Stimulated activated effector memory CD8-positive, alpha-beta T cell treated with anti-CD3 and anti-CD28 coated beads, Interleukin-12 subunit alpha, Interleukin-12 subunit beta, amount 100 ng/mL, for 72 hours (primary cell): Measurements from ENCODE around the gene NOL6.
A peak's percentile ranks its signal among the peaks of the same experiment; 100 is the strongest.

ENCODE experiments used
- ATAC-seq: fragments of 150-1000 bp; cut with Tn5 transposase; 2 replicates; pipeline ENCODE4 v1.10.0; 2021
- DNase-seq, 2 donors: peaks; one replicate each; pipeline ENCODE4 v3.0.0; 2021 to 2022; ENCODE audit warnings: low spot score in 2 of 2
- H3K27ac Mint-ChIP-seq: one replicate; pipeline ENCODE4 v1.8.0; 2022; ENCODE audit warnings: mild to moderate bottlenecking, mixed read lengths
- H3K36me3 Mint-ChIP-seq: one replicate; pipeline ENCODE4 v1.8.0; 2022; ENCODE audit warnings: mild to moderate bottlenecking, mixed read lengths
- H3K4me1 Mint-ChIP-seq: one replicate; pipeline ENCODE4 v1.8.0; 2022; ENCODE audit warnings: mixed read lengths
- H3K4me3 Mint-ChIP-seq: one replicate; pipeline ENCODE4 v1.8.0; 2022; ENCODE audit warnings: mild to moderate bottlenecking, mixed read lengths
- H3K9me3 Mint-ChIP-seq: one replicate; pipeline ENCODE4 v1.8.0; 2022; ENCODE audit warnings: mixed read lengths

Gene NOL6

DNA sequence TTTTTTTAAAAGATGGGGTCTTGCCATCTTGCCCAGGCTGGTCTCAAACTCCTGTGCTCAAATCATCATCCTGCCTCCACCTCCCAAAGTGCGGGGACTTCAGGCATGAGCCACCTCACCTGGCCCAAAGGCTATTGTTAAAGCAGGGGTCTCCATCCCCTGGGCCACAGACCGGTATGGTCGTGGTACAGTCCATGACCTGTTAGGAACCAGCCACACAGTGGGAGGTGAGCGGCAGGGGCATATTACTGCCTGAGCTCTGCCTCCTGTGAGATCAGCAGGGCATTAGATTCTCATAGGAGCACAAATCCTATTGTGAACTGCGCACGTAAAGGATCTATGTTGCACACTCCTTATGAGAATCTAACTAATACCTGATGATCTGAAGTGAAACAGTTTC is 7.3 kb upstream of the NOL6 start:
- no peaks in the 10 kb centered on the region for H3K4me1 Mint-ChIP-seq
- no peak for DNase-seq
- H3K36me3 Mint-ChIP-seq, result peaks cover 7% of the 10 kb centered on the region
- H3K27ac Mint-ChIP-seq, result no peak overlapping the region
- no peak overlapping the region for H3K4me3 Mint-ChIP-seq
- ATAC-seq, result no peak
- H3K9me3 Mint-ChIP-seq, result no peaks in the 10 kb centered on the region

DNA sequence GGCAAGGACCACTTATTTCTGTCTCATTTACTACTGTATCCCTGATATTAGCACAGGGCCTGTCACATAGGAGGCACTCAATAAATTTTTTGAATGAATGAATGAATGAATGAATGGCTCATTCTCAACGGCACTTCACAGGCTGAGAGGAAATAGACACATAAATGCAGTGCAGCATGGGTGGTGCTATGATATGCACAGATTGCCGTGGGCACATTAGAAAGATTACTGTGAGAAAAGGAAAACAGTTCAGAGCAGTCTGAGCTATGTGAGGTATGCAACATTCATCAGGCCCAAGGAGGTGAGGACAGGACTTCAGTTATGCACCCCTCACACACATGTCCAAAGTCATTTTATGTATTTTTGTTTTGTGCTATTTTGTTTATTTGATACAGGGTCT is 6.4 kb upstream of the NOL6 start:
- H3K4me3 Mint-ChIP-seq, result no peak overlapping the region
- H3K9me3 Mint-ChIP-seq, result no peaks in the 10 kb centered on the region
- H3K36me3 Mint-ChIP-seq, result peaks cover 7% of the 10 kb centered on the region
- no peak overlapping the region for H3K27ac Mint-ChIP-seq
- H3K4me1 Mint-ChIP-seq, result no peaks in the 10 kb centered on the region
- DNase-seq (no peak), ATAC-seq (no peak)

DNA sequence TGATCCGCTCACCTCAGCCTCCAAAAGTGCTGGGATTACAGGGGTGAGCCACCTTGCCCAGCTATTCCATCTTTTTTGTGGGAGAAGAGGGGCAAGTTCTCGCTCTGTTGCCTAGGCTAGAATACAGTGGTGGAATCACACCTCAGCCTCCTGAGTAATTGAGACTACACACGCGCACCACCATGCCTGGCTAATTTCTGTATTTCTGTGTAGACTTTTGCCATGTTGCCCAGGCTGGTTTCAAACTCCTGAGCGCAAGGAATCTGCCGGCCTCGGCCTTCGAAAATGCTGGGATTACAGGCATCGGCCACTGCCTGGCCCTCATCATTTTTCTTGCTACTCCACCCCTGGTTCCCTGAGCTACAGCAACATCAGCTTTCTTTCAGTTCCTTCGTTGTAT is 2.8 kb upstream of the NOL6 start:
- DNase-seq, result no peak
- peaks cover 23% of the 10 kb centered on the region for H3K36me3 Mint-ChIP-seq
- no peak overlapping the region for H3K4me3 Mint-ChIP-seq
- no peak for ATAC-seq
- peaks cover 18% of the 10 kb centered on the region for H3K4me1 Mint-ChIP-seq
- H3K27ac Mint-ChIP-seq, result no peak overlapping the region
- no peaks in the 10 kb centered on the region for H3K9me3 Mint-ChIP-seq

DNA sequence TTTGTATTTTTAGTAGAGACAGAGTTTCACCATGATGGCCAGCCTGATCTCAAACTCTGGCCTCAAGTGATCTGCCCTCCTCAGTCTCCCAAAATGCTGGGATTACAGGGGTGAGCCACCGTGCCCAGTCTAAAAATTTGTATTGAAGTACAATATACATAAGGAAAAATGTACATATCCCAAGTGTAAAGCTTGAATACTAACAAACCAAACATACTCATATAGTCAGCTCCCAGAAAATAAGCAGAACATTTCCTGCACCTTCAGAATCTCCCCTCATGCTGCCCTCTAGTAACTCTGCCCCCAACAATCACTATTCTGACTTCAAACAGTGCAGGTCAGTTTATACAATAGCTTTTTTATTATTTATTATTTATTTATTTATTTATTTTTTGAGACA is 1.6 kb upstream of the NOL6 start:
- Mint-ChIP-seq H3K36me3 (peaks cover 34% of the 10 kb centered on the region), H3K4me1 (peaks cover 22% of the 10 kb centered on the region), H3K4me3 (peak overlapping the region; percentile 89), H3K27ac (no peak overlapping the region), H3K9me3 (no peaks in the 10 kb centered on the region)
- no peak for DNase-seq
- no peak for ATAC-seq

DNA sequence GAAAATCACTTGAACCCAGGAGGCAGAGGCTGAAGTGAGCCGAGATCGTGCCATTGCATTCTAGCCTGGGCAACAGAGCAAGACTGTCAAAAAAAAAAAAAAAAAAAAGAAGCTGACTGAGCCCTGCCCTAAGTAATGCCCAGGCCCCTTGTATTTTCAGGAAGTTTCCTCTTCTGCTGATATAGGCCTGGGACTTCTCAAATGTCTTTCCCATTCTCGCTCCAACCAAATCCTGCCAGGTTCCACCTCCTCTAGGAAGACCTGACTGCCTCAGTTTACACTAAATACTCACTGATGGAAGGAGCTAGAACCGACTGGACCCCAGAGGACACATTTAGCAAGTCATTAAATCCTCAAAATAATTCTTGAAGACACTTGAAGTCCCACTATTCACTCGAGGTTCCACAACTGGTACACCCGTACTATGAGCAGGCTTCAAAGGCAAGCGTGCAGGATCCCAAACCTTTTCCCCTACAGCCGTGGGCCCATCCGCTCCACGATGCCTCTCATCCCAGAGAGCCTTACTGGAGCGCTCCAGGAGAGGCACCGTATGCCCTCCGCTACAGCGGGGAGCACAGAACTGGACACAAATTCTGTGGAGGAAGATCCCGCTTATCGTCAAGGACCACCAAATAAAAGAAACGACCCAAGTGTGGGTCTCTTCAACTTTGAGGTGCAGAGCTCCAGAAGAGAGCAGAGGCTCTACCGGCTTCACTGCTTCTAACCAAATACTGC is 676 bp downstream of the NOL6 start:
- DNase-seq (no peak), ATAC-seq (no peak)
- Mint-ChIP-seq H3K27ac (peak overlapping the region; percentile 95), H3K36me3 (peaks cover 58% of the 10 kb centered on the region), H3K9me3 (no peaks in the 10 kb centered on the region), H3K4me1 (peaks cover 22% of the 10 kb centered on the region), H3K4me3 (peak overlapping the region; percentile 89)

DNA sequence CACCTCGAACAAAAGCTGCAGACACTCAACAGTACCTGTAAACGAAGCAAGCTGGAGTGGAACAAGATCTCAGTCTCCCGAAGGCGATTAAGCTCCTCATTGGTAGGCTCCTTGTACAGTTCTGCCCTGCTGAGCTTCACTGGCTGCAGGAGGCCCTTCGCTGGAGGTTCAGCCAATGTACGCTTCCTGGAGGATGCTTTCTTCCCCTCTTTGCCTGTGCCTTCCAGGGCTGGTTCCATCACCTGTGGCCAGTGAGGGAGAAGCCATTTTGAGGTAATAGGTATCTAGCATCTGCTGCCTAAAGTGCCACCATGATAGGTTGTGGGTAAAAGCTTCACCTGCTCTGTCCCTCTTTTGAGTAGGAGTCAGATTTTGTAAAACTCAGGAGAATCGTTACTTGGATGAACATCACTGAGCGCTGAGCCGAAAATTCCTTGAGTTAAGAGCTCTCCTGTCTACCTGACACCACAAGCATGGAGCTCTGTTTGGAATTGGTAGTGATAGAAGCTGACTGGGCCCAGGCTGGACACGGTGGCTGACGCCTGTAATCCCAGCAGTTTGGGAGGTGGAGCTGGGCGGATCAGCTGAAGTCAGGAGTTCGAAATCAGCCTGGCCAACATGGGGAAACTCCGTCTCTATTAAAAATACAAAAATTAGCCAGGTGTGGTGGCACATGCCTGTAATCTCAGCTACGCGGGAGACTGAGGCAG is 1.4 kb downstream of the NOL6 start:
- Mint-ChIP-seq H3K36me3 (peaks cover 65% of the 10 kb centered on the region), H3K4me3 (peak overlapping the region; percentile 89), H3K9me3 (no peaks in the 10 kb centered on the region), H3K27ac (peak overlapping the region; percentile 18), H3K4me1 (peaks cover 22% of the 10 kb centered on the region)
- DNase-seq (no peak), ATAC-seq (no peak)

DNA sequence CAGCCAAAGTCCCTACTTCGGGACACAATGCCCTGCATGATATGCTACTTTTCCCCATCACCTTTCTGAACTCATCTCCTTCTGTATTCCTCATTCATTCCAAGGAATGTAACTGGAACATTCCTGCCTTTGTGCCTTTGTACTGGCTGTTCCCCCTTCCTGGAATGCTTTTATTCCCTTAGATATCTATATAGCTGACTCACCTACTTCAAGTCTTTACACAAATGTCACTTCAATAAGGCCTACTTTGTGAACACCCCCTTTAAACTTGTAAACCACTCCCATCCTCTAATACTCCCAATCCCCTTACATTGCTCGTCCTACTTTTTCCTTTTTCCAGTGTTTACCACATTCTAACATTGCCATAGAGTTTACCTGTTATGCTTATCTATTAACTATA is 2.4 kb downstream of the NOL6 start:
- ATAC-seq, result no peak
- Mint-ChIP-seq H3K36me3 (peaks cover 68% of the 10 kb centered on the region), H3K4me3 (peak overlapping the region; percentile 89), H3K4me1 (peaks cover 22% of the 10 kb centered on the region), H3K27ac (peak overlapping the region; percentile 18), H3K9me3 (no peaks in the 10 kb centered on the region)
- DNase-seq, result no peak

DNA sequence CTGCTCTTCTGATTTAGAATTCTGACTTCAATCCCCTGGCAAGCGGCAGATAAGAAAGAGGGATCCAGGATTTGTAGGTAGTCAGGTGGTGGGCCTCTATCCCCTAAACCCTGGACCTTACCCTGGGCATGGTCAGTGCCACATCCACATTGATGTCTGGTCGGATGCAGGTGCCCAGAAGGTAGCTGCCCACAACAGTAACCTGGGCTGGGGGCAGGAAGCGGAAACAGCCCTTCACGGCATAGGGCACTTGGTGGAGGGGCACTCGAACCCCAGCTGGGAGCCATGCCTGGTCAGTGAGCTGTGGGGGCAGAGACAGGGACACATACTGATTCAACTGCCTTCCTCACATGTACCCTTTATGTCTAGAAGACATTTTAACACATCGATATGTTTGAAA is 3.8 kb downstream of the NOL6 start:
- no peak overlapping the region for H3K4me3 Mint-ChIP-seq
- H3K9me3 Mint-ChIP-seq, result no peaks in the 10 kb centered on the region
- H3K36me3 Mint-ChIP-seq, result peaks cover 82% of the 10 kb centered on the region
- no peak for DNase-seq
- peak overlapping the region; percentile 73 for H3K27ac Mint-ChIP-seq
- H3K4me1 Mint-ChIP-seq, result peaks cover 22% of the 10 kb centered on the region
- ATAC-seq, result no peak

DNA sequence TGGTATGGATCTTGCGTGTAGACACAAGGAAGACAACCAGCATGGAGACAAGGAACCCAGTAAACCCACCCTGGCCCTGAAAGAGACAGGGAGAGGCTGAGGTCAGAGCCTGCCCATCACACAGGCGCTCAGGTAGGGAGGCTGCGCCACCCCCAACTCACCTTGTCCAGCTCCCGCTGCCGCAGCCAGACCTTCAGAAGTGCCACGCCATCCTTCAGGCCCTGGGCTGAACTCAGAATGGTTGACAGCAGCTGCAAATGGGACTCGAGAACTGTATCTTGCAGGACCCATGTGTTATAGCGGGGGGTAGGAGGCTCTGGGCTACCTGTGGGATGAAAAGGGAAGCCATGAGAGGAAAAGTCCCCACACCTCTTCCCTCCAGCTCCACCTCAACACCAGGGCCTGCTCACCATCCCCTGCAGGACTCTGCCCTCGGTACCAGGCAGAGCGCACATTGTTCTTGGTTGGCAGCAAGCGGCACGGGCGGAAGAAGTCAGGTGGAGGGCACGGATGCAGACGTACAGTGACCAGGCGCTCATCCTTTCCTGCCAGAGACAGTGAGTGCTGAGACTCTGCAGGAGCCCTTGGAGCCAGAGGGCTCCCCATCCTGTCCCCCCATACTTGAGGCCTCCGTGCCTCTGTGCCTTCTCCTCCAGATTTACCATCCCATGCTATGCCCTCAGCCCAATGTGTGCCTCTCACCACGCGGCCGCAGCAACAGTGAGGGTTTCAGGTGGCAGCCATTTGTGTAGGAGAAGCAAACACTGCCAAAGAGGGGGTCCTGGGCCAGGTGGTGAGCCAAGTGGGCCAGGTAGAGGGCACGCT is 4.7 kb downstream of the NOL6 start:
- DNase-seq (no peak), ATAC-seq (no peak)
- Mint-ChIP-seq H3K4me1 (peaks cover 22% of the 10 kb centered on the region), H3K27ac (peak overlapping the region; percentile 73), H3K4me3 (no peak overlapping the region), H3K36me3 (peaks cover 89% of the 10 kb centered on the region), H3K9me3 (no peaks in the 10 kb centered on the region)

DNA sequence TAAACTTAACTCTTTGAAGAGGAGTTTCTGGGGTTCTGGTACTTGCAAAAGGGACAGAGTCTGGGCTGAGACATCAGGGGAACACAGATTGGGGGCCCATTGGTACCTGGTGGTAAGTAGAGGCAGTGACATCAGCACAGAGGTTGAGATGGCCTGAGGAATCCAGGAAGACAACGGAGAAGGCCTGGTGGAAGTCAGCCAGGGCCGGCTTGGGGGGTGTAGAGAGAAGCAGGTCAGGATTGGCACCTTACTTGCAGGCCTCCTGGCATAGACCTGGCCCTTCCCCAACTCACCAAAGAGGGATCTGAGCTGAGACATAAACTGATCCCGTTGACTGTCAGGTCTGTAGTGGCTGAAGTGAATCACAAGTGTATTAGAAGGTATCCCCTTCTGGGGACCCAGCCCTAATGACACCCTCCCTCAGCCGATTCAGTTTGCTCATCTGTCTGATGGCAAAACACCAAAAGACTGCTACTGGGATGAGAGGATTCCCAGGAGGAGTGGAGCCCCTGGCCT is 5.5 kb downstream of the NOL6 start:
- no peak for ATAC-seq
- Mint-ChIP-seq H3K36me3 (peaks cover 90% of the 10 kb centered on the region), H3K9me3 (no peaks in the 10 kb centered on the region), H3K4me3 (no peak overlapping the region), H3K4me1 (peaks cover 16% of the 10 kb centered on the region), H3K27ac (peak overlapping the region; percentile 73)
- no peak for DNase-seq

DNA sequence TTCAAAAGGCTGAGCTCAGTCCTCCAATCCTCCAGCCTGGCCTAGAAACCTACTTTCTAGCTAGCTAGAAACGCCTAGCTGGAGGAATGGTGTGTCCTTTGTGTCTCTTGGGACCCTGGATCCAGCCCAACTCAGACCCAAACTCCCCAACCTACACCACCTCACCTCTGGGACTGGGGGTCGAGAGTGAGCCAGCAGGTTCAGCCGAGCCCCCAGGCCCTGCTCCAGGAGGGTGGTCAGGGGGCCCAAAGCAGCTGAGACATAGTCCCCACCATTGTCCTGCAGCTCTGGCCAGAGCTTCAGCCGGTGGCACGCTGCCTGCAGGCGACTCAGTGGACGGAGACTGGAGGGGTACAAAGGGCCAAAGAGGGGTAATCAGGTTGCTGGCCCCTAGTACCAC is 6.2 kb downstream of the NOL6 start:
- Mint-ChIP-seq H3K9me3 (no peaks in the 10 kb centered on the region), H3K36me3 (peaks cover 97% of the 10 kb centered on the region), H3K4me3 (no peak overlapping the region), H3K27ac (no peak overlapping the region), H3K4me1 (peaks cover 14% of the 10 kb centered on the region)
- DNase-seq (no peak), ATAC-seq (no peak)

DNA sequence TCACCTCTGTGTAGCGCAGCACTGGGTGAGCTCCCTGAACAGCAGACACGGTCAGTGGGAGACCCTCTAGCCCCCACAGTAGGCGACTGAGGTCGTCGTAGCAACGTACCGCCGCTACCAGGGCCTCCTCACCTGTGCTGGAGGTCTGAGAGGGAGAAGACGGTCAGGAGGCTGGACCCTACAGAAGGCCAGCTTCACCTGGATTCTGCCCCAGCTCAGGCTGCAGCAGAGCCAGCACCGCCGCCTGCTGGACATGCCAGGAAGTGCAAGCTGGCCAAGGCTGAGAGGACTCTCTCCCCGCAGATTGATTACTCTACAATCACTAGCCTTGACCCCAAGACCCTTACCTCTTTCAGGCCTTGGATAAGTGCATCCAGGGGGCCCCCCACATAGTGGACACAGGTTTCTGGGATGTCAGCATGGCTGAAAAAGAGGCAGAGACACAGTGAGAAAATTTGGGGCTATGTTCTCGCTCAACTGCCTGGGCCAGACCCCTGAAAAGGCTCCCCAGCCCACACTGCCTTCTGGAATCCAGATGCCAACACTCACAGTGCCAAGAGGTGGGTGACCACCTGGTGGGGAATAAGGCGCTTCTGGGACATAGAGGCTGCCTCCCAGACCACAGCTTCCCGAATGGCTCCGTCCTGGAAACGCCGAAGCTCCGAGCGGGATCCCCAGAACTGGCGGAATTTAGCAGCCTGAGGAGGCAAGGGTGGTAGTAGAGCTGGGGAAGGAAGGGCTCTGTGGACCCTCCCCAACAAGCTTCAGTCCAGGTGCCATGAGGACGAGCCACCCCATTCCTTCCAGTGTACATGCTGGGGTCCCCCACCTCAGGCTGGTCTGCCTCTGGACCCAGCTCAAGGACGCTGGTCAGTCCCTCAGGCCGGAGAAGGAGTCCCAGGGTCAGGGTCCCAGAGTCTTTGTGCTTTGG is 6.9 kb downstream of the NOL6 start:
- DNase-seq (peak; percentile 82 to 88), ATAC-seq (peak; percentile 76)
- Mint-ChIP-seq H3K9me3 (no peaks in the 10 kb centered on the region), H3K27ac (no peak overlapping the region), H3K36me3 (peaks cover 94% of the 10 kb centered on the region), H3K4me1 (peaks cover 8% of the 10 kb centered on the region), H3K4me3 (no peak overlapping the region)

DNA sequence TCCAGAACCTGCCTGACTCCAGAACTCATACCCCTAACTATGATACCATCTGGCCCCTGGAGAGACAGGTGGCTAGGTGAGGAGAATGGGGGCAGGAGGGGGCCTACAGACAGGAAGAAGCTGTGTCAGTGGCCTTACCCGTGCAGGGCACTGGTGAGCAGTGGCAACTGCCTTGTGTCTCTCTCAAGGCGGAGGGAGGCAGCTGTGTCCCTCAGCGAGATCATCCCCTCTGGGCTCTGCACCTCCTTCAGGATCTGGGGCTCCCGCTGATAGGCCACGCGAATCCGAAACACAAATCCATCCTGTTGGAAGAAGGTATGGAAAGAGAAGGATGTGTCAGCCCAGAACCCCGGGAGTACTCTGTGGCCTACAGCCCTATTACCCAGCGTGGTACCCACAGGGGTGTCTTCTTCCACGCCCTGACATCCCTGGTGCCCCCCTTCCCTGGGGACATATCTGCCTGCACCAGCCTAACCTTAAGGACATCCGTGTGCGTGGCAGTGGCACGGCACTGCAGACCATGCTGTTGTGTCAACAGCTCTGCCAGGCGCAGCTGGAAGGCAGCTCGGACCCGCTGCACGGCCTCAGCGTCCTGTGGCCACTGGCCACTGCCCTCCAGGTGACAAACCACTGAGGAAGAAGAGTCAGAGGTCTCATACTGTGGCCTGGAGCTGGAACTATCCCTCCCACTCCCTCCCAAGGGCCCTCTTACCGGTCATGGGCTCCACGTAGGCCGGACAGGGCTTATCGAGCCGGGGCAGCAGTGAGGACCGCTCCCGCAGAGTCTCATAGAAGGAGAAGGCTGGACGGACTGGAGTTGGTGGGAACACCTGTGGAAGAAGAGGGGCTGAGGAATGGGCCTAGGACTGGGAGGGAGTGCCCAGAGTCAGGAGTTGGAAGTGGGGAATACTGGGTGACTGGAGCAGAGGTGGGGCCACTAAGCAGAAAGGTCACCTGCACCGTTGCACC is 7.8 kb downstream of the NOL6 start:
- Mint-ChIP-seq H3K9me3 (no peaks in the 10 kb centered on the region), H3K36me3 (peaks cover 85% of the 10 kb centered on the region), H3K4me3 (no peak overlapping the region), H3K4me1 (no peaks in the 10 kb centered on the region), H3K27ac (no peak overlapping the region)
- ATAC-seq (no peak), DNase-seq (no peak)

DNA sequence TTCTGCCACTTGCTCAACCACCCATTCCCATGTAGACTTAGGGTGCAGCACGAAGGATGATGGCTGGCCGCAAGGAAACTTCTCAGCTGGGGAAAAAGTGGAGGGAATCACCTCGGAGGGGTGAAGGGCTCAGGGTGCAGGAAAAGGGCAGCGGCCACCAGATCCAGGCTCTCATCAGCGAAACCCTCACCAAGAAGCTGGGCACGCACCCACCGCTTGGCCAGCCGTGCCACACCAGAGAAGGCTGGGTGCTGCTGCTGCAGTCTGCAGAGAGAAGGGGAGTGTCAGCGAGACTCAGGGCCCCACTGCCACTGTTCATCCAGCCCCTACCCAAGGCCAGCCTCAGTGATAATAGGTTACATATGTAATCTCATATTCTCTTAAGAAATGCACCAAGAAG is 8.6 kb downstream of the NOL6 start:
- Mint-ChIP-seq H3K36me3 (peaks cover 80% of the 10 kb centered on the region), H3K27ac (peak overlapping the region; percentile 70), H3K9me3 (no peaks in the 10 kb centered on the region), H3K4me3 (no peak overlapping the region), H3K4me1 (no peaks in the 10 kb centered on the region)
- no peak for DNase-seq
- ATAC-seq, result no peak
